Measurements from ENCODE around the gene VAV1. TPM values are rescaled to one million over a fixed set of nuclear protein-coding genes. Genes with fewer than 3 reads are reported as not detected.
"Not testable (repeated sequence)": the region's sequence is repeated elsewhere in the genome, so short reads cannot be mapped to it uniquely, and the experiment has no call there.

VAV1 gene
- total and polyA plus RNA-seq, 4 donors, result 1.9 to 20.1 (median 9.1) TPM

DNA sequence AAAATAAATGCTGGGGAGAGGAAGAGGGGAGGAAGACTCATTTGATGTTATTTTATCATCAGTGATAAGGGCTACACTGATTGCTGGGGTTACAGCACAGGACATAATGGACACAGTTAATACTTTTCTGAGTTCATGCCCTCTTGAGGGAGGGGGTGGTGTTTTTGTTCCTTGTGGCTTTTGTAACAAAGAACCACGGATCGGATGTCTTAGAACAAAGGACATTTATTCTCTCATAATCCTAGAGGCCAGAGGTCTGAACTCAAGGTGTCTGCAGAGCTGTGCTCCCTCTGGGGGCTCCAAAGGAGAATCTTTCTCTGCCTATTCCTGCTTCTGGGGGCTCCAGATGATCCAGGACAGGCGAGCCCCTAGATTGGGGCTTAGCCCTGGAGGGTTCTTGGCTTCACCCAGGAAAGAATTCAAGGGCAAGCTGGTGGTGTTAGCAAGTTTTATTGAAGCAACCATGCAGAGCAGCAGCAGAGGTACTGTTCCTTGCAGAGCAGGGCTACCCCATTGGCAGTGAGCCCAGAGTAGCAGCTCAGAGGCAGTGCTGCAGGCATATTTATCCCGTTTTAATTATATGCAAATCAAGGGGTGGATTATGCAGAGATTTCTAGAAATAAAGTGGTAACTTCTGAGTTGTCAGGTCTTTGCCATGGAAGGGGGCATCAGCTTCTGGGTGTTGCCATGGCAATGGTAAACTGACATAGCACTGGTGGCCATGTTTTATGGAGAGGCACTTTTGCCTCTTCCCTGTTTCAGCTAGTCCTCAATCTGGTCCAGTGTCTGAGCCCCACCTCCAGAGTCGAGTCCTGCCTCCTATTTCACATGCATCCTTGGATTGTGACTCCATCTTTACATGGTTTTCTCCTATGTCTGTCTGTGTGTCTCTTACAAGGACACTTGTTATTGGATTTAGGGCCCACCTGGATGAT, 18.0 kb downstream of the VAV1 start:
- DNase-seq, result no peak
- 61 to 69% methylated on average over 5 of the region's 5 CpGs for WGBS, 2 donors
- no peak overlapping the region for H3K4me3 ChIP-seq (ENCODE audit: low read length in 2 of 2)
- H3K27ac ChIP-seq (ENCODE audit: low read depth in 1 of 2, low read length in 2 of 2), result no peak overlapping the region
- intact Hi-C loops (cut with DNase I), result no loop called here
- no peak for ATAC-seq (ENCODE audit: low FRiP score)
- no peaks in the 10 kb centered on the region for H3K27me3 ChIP-seq (ENCODE audit: control insufficient read depth in 1 of 2, insufficient read depth in 2 of 2, low read length in 1 of 2)
- H3K4me1 ChIP-seq (ENCODE audit: control insufficient read depth in 1 of 2, insufficient read depth in 2 of 2, low read length in 2 of 2), result no peaks in the 10 kb centered on the region
- peaks cover 6% of the 10 kb centered on the region for H3K9me3 ChIP-seq (ENCODE audit: control insufficient read depth, low read length)
- H3K36me3 ChIP-seq (ENCODE audit: control insufficient read depth in 1 of 2, insufficient read depth in 2 of 2, low read length in 1 of 2), result no peaks in the 10 kb centered on the region

GRCh38 chr19:6791237-6791636, 18.7 kb downstream of the VAV1 start:
- DNase-seq (no peak), ATAC-seq (ENCODE audit: low FRiP score) (no peak)
- WGBS, 2 donors, result 57 to 62% methylated on average over 6 of the region's 6 CpGs
- Histone ChIP-seq H3K36me3 (ENCODE audit: control insufficient read depth in 1 of 2, insufficient read depth in 2 of 2, low read length in 1 of 2) (no peaks in the 10 kb centered on the region), H3K9me3 (ENCODE audit: control insufficient read depth, low read length) (peaks cover 6% of the 10 kb centered on the region), H3K27me3 (ENCODE audit: control insufficient read depth in 1 of 2, insufficient read depth in 2 of 2, low read length in 1 of 2) (no peaks in the 10 kb centered on the region), H3K4me3 (ENCODE audit: low read length in 2 of 2) (no peak overlapping the region), H3K4me1 (ENCODE audit: control insufficient read depth in 1 of 2, insufficient read depth in 2 of 2, low read length in 2 of 2) (no peaks in the 10 kb centered on the region), H3K27ac (ENCODE audit: low read depth in 1 of 2, low read length in 2 of 2) (no peak overlapping the region)
- intact Hi-C loops (cut with DNase I), result no loop called here

DNA sequence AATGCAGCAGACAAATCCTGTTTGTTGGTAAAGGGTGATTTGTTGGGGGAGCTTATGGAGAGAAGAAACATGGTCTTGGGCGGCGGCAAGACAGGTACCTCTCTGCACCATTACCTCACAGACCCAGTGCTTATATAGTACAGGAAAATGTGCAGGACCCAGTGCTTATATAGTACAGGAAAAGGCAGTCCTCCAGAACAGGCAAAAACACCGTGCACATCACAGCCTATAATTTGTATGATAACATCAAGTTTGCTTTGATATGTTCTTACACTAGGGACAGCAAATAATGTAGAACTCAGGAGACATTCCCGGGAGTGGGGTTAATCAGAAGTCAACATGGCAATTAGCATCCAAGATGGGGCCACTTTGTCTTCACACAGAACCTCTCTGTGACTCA, 20.9 kb downstream of the VAV1 start:
- no peak overlapping the region for H3K4me3 ChIP-seq (ENCODE audit: low read length in 2 of 2)
- ATAC-seq (ENCODE audit: low FRiP score), result no peak
- intact Hi-C loops (cut with DNase I), result no loop called here
- no peaks in the 10 kb centered on the region for H3K4me1 ChIP-seq (ENCODE audit: control insufficient read depth in 1 of 2, insufficient read depth in 2 of 2, low read length in 2 of 2)
- H3K27me3 ChIP-seq (ENCODE audit: control insufficient read depth in 1 of 2, insufficient read depth in 2 of 2, low read length in 1 of 2), result no peaks in the 10 kb centered on the region
- DNase-seq, result no peak
- H3K27ac ChIP-seq (ENCODE audit: low read depth in 1 of 2, low read length in 2 of 2), result no peak overlapping the region
- peaks cover 6% of the 10 kb centered on the region for H3K9me3 ChIP-seq (ENCODE audit: control insufficient read depth, low read length)
- 69 to 72% methylated on average over 4 of the region's 4 CpGs for WGBS, 2 donors
- no peaks in the 10 kb centered on the region for H3K36me3 ChIP-seq (ENCODE audit: control insufficient read depth in 1 of 2, insufficient read depth in 2 of 2, low read length in 1 of 2)

GRCh38 chr19:6793973-6794372, 21.5 kb downstream of the VAV1 start:
- H3K27me3 ChIP-seq (ENCODE audit: control insufficient read depth in 1 of 2, insufficient read depth in 2 of 2, low read length in 1 of 2), result no peaks in the 10 kb centered on the region
- H3K9me3 ChIP-seq (ENCODE audit: control insufficient read depth, low read length), result peaks cover 6% of the 10 kb centered on the region
- DNase-seq (no peak), ATAC-seq (ENCODE audit: low FRiP score) (no peak)
- H3K27ac ChIP-seq (ENCODE audit: low read depth in 1 of 2, low read length in 2 of 2), result no peak overlapping the region
- H3K4me3 ChIP-seq (ENCODE audit: low read length in 2 of 2), result no peak overlapping the region
- H3K4me1 ChIP-seq (ENCODE audit: control insufficient read depth in 1 of 2, insufficient read depth in 2 of 2, low read length in 2 of 2), result no peaks in the 10 kb centered on the region
- 85 to 87% methylated on average over 5 of the region's 5 CpGs for WGBS, 2 donors
- intact Hi-C loops (cut with DNase I), result no loop called here
- H3K36me3 ChIP-seq (ENCODE audit: control insufficient read depth in 1 of 2, insufficient read depth in 2 of 2, low read length in 1 of 2), result no peaks in the 10 kb centered on the region

DNA sequence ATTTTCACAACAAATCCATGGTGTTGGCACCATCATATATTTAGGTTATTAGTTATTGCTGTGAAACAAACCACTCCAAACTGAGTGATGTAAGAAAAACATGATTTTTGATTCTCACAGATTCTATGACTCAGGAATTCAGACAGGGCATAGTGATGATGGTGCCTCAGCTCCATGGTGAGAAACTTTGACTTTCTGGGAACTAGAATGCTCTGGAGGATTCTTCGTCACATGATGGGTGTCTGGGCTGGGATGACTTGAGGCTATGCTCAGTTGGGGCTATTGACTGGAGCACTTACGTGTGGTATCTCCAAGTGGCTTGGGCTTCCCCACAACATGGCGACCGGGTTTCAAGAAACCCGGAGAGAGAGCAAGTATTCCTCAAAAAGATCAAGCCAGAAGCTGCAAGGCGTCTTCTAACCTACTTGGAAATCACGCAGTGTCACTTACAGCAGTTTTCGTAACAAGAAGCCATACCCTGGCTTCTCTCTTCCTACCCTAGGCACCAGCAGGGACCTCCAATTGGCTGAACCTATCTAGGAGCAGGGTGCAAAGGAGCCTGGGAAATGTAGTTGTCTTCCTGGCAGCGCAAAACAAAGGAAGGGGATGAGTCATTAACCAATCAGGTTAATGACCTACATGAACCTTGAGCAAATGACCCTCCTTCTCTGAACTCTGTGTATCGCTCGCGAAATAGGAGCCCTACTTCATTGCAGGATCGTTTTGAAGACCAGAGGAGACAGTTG, 22.4 kb downstream of the VAV1 start:
- DNase-seq (no peak), ATAC-seq (ENCODE audit: low FRiP score) (no peak)
- H3K4me1 ChIP-seq (ENCODE audit: control insufficient read depth in 1 of 2, insufficient read depth in 2 of 2, low read length in 2 of 2), result no peaks in the 10 kb centered on the region
- intact Hi-C loops (cut with DNase I), result no loop called here
- WGBS, 2 donors, result 54 to 67% methylated on average over 13 of the region's 13 CpGs
- peaks cover 6% of the 10 kb centered on the region for H3K9me3 ChIP-seq (ENCODE audit: control insufficient read depth, low read length)
- H3K4me3 ChIP-seq (ENCODE audit: low read length in 2 of 2), result no peak overlapping the region
- H3K36me3 ChIP-seq (ENCODE audit: control insufficient read depth in 1 of 2, insufficient read depth in 2 of 2, low read length in 1 of 2), result no peaks in the 10 kb centered on the region
- H3K27me3 ChIP-seq (ENCODE audit: control insufficient read depth in 1 of 2, insufficient read depth in 2 of 2, low read length in 1 of 2), result no peaks in the 10 kb centered on the region
- H3K27ac ChIP-seq (ENCODE audit: low read depth in 1 of 2, low read length in 2 of 2), result no peak overlapping the region

- 89% methylated on average over 4 of the region's 4 CpGs for WGBS, 2 donors
- Histone ChIP-seq H3K27me3 (ENCODE audit: control insufficient read depth in 1 of 2, insufficient read depth in 2 of 2, low read length in 1 of 2) (no peaks in the 10 kb centered on the region), H3K36me3 (ENCODE audit: control insufficient read depth in 1 of 2, insufficient read depth in 2 of 2, low read length in 1 of 2) (no peaks in the 10 kb centered on the region), H3K4me1 (ENCODE audit: control insufficient read depth in 1 of 2, insufficient read depth in 2 of 2, low read length in 2 of 2) (no peaks in the 10 kb centered on the region), H3K4me3 (ENCODE audit: low read length in 2 of 2) (no peak overlapping the region), H3K9me3 (ENCODE audit: control insufficient read depth, low read length) (peaks cover 6% of the 10 kb centered on the region), H3K27ac (ENCODE audit: low read depth in 1 of 2, low read length in 2 of 2) (no peak overlapping the region)
- DNase-seq (no peak), ATAC-seq (ENCODE audit: low FRiP score) (no peak)
- intact Hi-C loops (cut with DNase I), result no loop called here
These were observed 23.8 kb downstream of the VAV1 start for GRCh38 chr19:6796278-6796677.

GRCh38 chr19:6797646-6798045, 25.1 kb downstream of the VAV1 start:
- intact Hi-C loops (cut with DNase I), result no loop called here
- no peak for ATAC-seq (ENCODE audit: low FRiP score)
- no peak for DNase-seq
- peaks cover 6% of the 10 kb centered on the region for H3K9me3 ChIP-seq (ENCODE audit: control insufficient read depth, low read length)
- no peaks in the 10 kb centered on the region for H3K36me3 ChIP-seq (ENCODE audit: control insufficient read depth in 1 of 2, insufficient read depth in 2 of 2, low read length in 1 of 2)
- H3K4me3 ChIP-seq (ENCODE audit: low read length in 2 of 2), result no peak overlapping the region
- H3K4me1 ChIP-seq (ENCODE audit: control insufficient read depth in 1 of 2, insufficient read depth in 2 of 2, low read length in 2 of 2), result no peaks in the 10 kb centered on the region
- no peaks in the 10 kb centered on the region for H3K27me3 ChIP-seq (ENCODE audit: control insufficient read depth in 1 of 2, insufficient read depth in 2 of 2, low read length in 1 of 2)
- no peak overlapping the region for H3K27ac ChIP-seq (ENCODE audit: low read depth in 1 of 2, low read length in 2 of 2)
- WGBS, 2 donors, result 82 to 84% methylated on average over 9 of the region's 9 CpGs

- H3K4me3 ChIP-seq (ENCODE audit: low read length in 2 of 2); H3K27me3 ChIP-seq (ENCODE audit: control insufficient read depth in 1 of 2, insufficient read depth in 2 of 2, low read length in 1 of 2); H3K36me3 ChIP-seq (ENCODE audit: control insufficient read depth in 1 of 2, insufficient read depth in 2 of 2, low read length in 1 of 2); H3K9me3 ChIP-seq (ENCODE audit: control insufficient read depth, low read length); H3K4me1 ChIP-seq (ENCODE audit: control insufficient read depth in 1 of 2, insufficient read depth in 2 of 2, low read length in 2 of 2); H3K27ac ChIP-seq (ENCODE audit: low read depth in 1 of 2, low read length in 2 of 2); ATAC-seq (ENCODE audit: low FRiP score); DNase-seq: not testable (repeated sequence)
- 79 to 81% methylated on average over 14 of the region's 14 CpGs for WGBS, 2 donors
- intact Hi-C loops (cut with DNase I), result loop anchor here in 1 of 2 donors (2.0 kb wide), 1 partner anchor 55 kb away; no protein-coding TSS in a partner anchor
These were observed 27.8 kb downstream of the VAV1 start for GRCh38 chr19:6800160-6800790.
